Sciatic nerve (tissue), 2 donors: ENCODE data around the gene DCDC2C. TPM values are rescaled to one million over a fixed set of nuclear protein-coding genes. Genes with fewer than 3 reads are reported as not detected.
A peak's percentile ranks its signal among the peaks of the same experiment; 100 is the strongest.

Source experiments
- ATAC-seq: fragments of 200-7000 bp; cut with Tn5 transposase; one replicate; pipeline ENCODE4 v1.9.1; 2020; ENCODE audit warnings: mild to moderate bottlenecking, moderate library complexity
- DNase-seq: peaks from one replicate; pipeline ENCODE4 v3.0.0-alpha.2; 2020; ENCODE audit warnings: low spot score
- intact Hi-C: fragments of 100-400 bp; cut with DNase I; formaldehyde crosslinking; loops from one replicate; pipeline ENCODE4 v1.14.2; 2022
- total RNA-seq: library from RNA; stranded (reverse); fragmentation: NEBNext Ultra II Directional; extraction: Animal tissue kit (Norgen Biotek cat#: 25700); gene quantifications from one replicate; pipeline ENCODE4 v1.2.1, GENCODE V29; 2021
- donor health status: DM: no; HTN: no; CAD: no.
- donor health status: DM: no; HTN: no; CAD: no.

DCDC2C gene
- total RNA-seq, 1 donor from 2014 or later: 4.6 TPM

DNA sequence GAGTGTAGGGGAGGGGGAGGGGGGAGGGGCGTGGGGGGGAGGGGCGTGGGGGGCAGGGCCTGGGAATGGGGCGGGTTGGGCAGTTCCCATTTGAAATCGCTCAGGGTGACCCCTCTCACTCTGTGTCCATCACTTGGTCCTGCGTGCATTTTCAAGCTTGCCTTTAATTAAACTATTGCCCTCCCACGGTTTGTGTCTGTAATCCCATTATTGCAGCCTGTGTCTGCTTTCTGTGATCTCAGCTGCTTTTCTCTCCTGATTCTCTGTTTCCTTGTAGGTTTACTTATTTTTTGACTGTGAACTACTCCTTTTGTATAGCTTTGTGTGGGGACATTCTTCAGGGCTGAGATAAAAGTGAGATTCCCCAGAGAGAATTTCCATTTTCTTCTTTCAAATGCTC is 1.3 kb downstream of the DCDC2C start:
- intact Hi-C loops: no loop called here
- DNase-seq: no peak
- ATAC-seq: peak; percentile 24

DNA sequence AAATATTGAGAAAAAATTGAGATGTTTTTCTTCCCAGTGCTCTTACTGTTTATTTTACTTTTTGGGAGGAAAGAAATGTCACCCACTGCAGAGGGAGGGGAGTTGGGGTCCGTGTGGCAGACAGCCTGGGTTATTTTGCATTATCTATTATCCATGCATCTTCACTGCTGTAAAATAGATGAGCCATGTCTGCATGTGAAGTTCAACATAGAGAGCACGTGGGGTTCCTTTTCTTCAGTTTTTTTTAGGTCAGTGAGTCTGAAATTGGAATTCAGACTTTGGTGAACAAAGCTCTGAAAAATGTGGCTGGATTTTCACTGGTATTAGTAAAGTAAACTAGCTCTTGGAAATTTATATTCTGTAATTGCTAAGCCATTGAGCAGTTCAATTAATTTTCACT is 2.4 kb downstream of the DCDC2C start:
- intact Hi-C loops: no loop called here
- no peak for ATAC-seq
- DNase-seq: no peak

DNA sequence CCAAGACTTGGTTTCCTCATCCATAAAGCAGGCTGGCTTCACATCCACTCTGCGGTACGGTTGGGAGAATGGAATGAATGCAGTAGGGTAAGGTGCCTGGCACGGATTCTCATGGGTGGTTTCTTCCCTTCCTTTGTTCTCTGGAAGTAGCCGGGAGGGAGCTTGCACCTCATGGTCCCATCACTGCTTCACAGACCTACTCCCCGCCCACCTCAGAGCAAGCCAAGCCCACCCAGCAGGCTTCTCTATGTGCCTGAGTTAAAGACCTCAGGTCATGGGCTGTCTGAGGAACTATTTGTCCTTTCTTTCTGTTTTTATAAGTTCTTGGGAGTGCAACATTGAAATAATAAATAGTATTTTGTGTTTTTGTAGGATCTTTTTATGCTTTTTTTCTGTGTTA is 3.5 kb downstream of the DCDC2C start:
- DNase-seq (peak; percentile 74), ATAC-seq (peak; percentile 97)

DNA sequence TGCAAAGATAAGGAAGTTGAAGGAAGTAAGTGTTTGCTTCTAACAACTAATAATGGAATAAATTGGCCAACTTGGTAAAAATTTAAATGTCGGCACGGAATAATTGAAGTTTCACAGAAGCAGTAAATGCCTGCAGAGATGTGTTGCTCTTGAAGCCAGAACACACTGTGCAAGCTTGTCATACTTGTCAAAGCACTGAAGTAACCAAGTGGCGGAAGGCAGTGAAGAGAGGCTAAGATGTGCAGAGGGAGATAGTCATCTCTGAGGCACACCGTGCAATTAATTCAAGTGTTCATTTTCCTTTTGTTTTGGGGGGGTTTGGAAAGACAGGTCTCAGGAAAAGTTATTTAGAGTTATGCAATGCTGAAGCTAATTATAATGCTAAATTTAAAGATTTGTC is 5.2 kb downstream of the DCDC2C start:
- intact Hi-C loops: no loop called here
- no peak for ATAC-seq

More for the DNA sequence above, 3.5 kb downstream of the DCDC2C start:
- intact Hi-C loops: no loop called here

DNA sequence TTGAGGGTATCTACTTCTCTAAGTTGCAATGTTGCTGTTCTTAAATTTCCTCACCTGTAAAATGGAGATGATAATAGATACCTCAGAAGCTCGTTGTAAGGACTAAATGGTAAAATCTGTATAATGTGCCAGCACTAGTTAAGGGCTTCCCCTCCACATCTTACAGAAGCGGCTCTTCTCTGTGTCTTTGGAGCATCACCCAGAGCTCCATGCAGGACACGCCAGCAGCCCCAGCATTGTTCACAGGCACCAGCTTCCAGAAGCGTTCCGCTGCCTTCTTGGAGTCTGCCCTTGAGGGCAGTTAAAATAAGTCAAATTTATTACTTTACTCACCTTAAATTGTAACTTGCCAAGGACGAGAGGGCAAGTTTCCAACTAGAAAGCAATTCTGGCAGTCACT is 5.8 kb downstream of the DCDC2C start:
- ATAC-seq (no peak), DNase-seq (no peak)
- intact Hi-C loops: no loop called here

More for the DNA sequence above, 5.2 kb downstream of the DCDC2C start:
- no peak for DNase-seq

DNA sequence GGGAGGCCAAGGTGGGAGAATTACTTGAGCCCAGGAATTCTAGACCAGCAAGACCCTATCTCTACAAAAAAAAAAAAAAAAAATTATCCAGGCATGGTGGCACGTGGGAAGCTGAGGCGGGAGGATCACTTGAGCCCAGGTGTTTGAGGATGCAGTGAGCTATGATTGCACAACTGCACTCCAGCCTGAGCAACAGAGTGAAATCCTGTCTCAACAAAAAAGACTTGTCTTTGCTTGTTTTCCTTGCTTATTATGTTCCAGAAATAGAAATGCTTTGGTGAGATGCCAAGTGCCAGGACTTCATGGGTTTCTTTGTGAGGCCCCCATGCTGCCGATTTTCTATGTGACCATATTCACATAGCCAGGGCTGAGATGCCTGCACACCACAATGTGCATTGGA is 9.0 kb downstream of the DCDC2C start:
- intact Hi-C loops: no loop called here
- ATAC-seq: peak; percentile 78
- DNase-seq: no peak

DNA sequence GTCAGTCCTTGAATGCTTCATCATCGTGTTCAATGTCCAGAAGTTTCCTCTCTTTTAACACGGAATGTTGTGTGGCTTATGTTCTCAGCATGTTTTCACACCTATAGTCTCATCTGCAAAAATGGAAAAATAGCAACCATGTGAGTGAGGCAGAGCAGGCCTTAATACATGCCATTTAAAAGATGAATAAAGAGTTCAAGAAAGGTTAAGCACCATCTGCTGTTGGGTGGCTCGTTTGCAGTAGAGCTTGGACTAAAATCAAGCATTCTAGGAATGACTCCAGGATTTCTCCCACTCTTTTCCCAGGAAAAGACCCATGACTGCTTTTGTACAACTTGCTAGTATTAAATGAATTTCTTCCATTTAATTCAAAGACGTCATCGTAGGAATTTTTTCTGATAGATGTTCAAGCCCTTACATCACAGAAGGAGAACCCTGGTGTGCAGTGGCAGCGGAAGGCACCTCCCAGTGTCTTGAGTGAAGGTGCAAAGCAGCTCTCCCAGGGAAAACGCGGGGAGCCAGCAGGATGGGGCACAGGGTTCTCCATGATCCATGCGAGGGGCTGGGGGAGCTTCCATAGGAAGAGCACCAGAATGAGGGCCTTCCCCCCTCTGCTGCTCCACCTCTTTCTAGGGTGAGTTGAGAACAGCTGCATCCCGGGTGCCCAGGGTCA is 9.6 kb downstream of the DCDC2C start:
- intact Hi-C loops: no loop called here
- no peak for DNase-seq
- ATAC-seq: peak; percentile 78

DNA sequence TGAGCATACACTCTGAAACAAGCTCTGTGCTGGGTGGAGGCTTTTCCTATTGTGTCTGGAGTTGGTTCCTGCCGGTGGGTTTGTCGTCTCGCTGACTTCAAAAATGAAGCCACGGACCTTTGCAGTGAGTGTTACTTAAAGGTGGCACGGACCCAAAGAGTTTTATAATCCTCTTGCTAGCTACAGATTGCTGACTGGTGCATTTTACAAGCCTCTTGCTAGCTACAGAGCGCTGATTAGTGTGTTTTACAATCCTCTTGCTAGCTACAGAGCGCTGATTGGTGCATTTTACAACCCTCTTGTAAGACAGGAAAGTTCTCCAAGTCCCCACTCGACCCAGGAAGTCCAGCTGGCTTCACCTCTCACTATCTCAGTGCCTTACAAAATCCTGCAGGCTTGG is 15.3 kb downstream of the DCDC2C start:
- intact Hi-C loops: no loop called here

DNA sequence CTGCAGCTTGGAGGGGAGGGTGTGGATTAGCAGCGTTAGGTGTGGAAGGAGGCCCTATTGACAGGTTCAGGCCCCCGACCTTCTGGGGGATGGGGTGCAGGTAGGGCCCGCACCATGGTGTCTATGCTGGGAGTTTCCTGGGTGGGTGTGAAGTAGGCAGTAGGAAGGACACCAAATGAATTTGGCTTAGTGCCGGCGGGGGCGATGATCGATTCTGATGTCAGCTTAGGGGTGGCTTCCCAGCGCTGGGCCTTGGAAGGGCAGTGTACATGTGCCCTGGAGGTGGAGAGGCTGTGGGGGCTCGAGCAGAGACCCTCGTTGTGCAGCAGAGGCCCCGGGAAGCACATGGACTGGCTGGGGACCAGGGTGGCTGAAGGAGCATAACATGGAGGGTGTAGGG is 21.6 kb downstream of the DCDC2C start:
- DNase-seq (no peak), ATAC-seq (no peak)
- intact Hi-C loops: loop anchor here (10.0 kb wide), 1 partner anchor 60 kb away; no protein-coding TSS in a partner anchor

More for the DNA sequence above, 15.3 kb downstream of the DCDC2C start:
- ATAC-seq (no peak), DNase-seq (no peak)

DNA sequence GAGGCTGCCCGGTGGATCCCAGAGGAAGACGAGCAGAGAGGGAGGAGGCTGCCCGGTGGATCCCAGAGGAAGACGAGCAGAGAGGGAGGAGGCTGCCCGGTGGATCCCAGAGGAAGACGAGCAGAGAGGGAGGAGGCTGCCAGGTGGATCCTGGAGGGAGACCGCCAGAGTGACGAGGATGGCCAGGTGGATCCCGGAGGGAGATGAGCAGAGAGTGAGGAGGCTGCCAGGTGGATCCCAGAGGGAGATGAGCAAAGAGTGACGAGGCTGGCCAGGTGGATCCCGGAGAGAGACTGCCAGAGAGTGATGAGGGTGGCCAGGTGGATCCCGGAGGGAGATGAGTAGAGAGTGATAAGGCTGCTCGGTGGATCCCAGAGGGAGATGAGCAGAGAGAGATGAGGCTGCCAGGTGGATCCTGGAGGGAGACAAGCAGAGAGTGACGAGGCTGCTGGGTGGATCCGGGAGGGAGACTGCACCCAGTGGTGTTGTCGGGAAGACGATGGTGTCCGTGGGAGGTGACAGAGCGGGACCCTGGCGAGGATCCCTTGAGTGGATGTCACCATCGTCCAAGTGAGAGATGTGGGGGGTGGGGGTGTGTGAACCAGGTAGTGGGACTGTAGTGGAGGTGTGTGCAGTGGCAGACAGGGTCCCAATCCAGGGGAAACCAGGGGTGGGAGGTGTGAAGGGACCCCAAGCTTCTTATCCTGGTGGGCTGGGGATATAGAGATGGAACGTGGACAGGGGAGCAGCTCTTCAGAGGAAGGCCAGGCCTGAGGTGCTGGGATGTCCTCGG is 22.3 kb downstream of the DCDC2C start:
- ATAC-seq (no peak), DNase-seq (no peak)
- intact Hi-C loops: loop anchor here (10.0 kb wide), 1 partner anchor 59 kb away; no protein-coding TSS in a partner anchor

DNA sequence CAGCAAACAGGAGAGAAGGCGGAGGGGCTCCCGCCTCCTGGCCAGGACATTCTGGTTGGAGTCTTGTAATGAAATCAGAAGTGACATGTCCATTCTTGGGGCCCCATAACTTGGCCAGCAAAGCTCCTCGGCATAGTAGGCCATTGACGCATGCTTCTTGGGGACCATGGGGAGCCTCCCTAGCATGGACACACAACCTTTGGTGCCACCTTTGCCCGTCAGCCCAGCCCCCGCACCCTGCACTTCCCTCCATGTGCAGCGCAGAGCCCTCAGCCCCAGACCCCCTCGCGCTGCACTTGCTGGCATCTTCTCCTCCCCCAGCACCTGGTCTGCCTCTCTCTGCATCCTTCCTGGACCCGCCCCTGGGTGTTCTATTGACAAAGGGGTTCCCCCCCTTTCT is 23.1 kb downstream of the DCDC2C start:
- DNase-seq (no peak), ATAC-seq (no peak)
- intact Hi-C loops: loop anchor here (10.0 kb wide), 1 partner anchor 58 kb away; no protein-coding TSS in a partner anchor

DNA sequence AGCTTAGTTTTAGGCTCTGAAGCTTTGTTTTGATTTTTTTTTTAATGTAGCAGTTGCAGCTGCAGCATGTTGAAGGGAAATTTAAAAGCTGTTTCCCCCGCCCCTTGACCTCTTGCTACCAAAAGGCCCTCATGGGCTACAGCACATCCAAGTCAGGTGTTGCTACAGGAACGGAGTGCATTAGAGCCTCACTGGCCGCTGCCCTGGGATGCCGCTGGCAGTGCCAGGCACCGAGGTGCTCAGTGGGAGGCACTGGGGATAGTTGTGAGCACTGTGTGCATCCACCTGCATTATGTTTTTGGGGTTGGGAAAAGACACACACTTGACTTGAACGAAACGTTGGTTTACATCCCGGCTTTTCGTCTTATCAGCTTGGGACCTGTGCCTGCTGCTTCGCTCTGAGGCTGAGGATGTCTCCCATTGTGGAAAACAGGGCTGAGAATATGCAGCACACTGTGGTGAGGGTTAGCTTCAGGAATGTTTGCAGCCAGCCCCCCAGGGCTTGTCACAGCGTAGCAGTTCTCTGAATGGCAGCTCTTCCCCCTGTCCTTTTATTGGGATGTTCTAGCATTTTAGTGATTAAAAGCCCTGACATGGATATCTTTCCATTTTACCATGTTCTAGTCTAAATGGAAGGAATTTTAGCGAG is 24.1 kb downstream of the DCDC2C start:
- no peak for DNase-seq
- intact Hi-C loops: loop anchor here (10.0 kb wide), 1 partner anchor 57 kb away; no protein-coding TSS in a partner anchor
- no peak for ATAC-seq

DNA sequence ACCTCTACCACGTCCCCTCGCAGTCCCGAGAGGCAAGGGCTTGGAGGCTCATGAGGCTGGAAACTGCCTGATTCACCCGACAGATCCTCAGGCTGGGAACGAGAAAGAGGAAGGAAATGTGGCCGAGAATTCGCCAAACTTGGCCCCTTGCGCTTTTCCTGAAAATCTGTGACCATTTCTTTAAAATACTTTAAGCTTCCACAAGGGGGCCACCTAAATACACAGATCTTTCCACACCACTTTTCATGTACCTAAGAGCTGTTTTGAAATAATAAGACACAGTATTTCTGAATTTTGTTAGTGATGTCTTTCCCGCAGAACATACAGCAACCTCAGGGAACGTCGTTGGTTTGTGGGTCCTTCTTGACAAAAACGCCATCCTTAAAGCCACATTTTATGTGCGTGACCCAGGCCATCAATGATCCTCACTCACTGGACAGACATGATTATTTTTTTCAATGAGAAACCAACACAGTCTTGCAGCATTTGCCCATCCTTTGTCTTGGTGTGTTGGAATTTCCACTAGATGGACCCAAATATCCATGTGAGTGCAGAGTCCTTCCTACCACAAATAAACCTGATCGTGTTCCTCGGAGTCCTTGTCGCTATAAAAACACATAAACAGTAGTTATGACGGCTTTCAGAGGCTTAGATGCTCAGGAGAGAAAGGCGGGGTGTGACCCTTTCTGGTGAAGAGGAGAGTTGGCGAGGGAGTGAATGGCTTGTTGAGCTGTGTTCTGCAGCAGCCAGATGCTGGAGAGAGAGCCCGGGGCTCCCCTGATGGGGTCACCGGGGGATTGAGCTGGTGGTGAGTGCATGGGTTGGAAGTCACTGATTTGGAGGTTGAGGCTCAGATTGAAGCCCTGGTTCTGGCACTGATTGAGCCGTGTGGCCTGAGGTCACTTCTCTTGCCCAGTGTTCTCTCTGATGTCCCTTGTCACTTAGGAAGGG is 25.0 kb downstream of the DCDC2C start:
- DNase-seq: no peak
- peak; percentile 90 for ATAC-seq
- intact Hi-C loops: loop anchor here (10.0 kb wide), 1 partner anchor 56 kb away; no protein-coding TSS in a partner anchor

DNA sequence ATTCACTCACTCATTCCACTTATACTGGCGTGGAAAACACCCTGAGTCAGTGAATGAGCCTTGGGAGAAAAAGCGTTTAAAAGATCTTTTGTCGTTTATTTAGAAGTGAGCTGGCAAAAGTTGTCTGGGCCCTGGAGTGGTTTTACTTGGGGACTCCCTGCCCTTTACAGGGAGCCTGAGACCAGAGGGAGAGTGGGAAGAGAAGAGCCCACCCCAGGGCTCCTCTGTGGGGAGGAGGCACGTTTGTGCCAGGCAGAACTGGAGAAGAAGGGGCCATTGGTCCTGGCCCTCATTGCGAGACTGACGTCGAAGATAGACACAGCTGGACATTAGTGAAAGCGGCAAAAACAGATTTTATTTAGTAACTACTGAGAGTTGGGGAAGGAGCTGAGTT is 25.7 kb downstream of the DCDC2C start:
- intact Hi-C loops: loop anchor here (10.0 kb wide), 1 partner anchor 56 kb away; no protein-coding TSS in a partner anchor
- DNase-seq: no peak

DNA sequence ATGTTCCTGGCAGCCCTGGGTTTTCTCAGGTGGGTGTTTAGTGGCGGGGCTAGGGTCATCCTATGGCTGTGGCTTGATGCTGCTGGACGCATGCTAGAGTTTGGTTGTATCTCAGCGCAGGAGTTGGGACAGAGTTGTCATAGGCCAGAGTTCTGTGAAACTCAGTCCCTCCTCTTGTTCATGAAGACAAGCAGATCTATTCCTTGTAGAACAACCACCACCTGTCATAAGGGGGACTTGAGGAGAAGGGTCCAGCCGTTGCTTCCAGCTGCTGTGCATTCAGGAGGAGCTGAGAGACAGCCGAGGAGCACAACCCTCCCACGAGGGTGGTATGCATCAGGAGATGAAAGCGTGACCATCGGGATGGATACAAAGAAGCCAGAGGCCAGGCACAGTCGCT is 26.4 kb downstream of the DCDC2C start:
- intact Hi-C loops: loop anchor here (10.0 kb wide), 1 partner anchor 55 kb away; no protein-coding TSS in a partner anchor
- no peak for DNase-seq
- no peak for ATAC-seq

More for the DNA sequence above, 25.7 kb downstream of the DCDC2C start:
- no peak for ATAC-seq

DNA sequence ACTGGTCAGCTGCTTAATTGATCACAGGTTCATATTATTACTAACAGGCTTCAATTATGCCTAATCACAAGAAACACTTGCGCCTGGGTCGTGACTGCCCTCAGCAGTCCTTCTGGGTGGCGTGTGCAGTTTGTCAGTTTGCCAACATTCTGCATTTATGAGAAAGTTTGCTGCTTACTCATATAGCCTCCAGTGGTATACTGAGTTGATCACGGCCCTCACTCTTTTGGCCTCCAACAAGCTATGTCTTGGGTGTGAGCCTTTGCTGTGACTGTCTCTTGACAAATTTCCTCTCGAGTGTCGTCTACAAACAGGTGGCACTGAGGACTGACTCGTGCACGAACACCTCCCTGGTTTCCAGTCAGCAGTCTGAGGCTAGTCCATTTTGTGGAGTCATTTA is 27.3 kb downstream of the DCDC2C start:
- DNase-seq: no peak
- ATAC-seq: no peak
- intact Hi-C loops: no loop called here

DNA sequence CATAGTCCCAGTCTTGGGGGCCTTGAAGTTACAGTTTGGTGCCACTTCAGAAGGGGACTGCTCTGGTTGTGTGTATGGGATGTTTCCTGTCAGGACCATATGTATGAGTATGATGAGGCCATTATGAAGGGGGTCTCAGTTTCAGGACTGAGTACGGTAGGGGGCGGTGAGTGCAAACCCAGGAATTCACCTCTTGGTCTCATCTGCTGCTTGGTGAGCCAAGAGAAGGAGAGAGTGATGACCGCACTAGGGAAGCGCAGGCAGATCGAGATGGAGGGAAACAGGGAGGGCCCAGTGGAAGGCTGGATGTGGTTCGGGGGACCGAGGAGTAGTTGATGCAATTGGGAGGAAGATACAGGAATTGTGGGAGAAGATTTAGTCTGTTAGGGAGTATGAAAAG is 28.5 kb downstream of the DCDC2C start:
- no peak for ATAC-seq
- intact Hi-C loops: no loop called here
- no peak for DNase-seq

DNA sequence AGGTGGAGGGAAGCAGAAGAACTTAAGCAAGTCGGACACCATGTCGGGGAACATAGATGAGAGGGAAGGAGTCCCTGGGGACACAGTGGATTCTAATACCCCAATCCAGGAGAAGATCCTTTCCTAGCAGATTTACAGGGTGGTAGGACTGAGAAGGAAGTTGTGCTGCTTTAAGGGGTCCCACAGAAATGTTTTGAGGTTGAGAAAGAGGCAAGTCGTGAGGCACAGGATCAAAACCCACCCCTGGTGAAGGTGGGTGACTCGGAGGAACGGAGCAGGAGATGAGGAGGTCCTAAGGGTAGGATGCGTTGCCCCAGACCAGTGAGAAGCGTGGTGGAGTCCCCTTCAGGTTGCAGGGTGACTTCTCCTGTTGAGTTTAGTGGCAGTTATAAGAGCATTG is 32.7 kb downstream of the DCDC2C start:
- intact Hi-C loops: no loop called here
- DNase-seq (no peak), ATAC-seq (no peak)

DNA sequence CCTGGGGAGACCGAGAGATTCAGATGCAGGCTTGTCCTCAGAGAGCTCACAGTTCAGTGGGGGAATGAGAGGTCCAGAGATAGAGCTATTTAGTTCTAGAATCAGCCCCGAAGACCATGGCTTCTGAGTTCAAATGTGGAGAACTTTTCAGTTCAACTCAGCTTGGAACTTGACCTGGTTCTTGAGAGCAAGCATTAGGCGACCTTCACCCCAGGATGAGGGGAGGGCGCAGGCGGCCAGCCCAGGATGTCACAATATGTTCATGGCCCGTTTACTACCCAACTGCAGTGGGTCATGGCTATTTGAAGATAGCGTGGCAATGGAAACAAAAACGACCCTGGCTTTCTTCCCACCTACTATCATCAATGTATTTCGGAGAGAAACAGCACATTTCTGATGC is 33.8 kb downstream of the DCDC2C start:
- intact Hi-C loops: no loop called here

More for the DNA sequence above, 33.8 kb downstream of the DCDC2C start:
- DNase-seq (no peak), ATAC-seq (no peak)
